Stromal cell of bone marrow (primary cell): ENCODE results near the gene ACER2.
"Not testable (repeated sequence)": the region's sequence is repeated elsewhere in the genome, so short reads cannot be mapped to it uniquely, and the experiment has no call there.

ENCODE experiments used
- DNase-seq: peaks from one replicate; pipeline ENCODE4 v3.0.0-alpha.2; 2012; ENCODE audit warnings: low read depth

ACER2 gene

GRCh38 chr9:19409401-19410194 lies 789 bp downstream of the ACER2 start:
- no peak for DNase-seq

GRCh38 chr9:19410195-19410503 lies 1.3 kb downstream of the ACER2 start:
- no peak for DNase-seq

- no peak for DNase-seq
These were observed 1.8 kb downstream of the ACER2 start for GRCh38 chr9:19410594-19410993.

- DNase-seq: no peak
These were observed 2.5 kb downstream of the ACER2 start for GRCh38 chr9:19411316-19411715.

- not testable (repeated sequence) for DNase-seq
These were observed 4.6 kb downstream of the ACER2 start for GRCh38 chr9:19413456-19413855.

- peak; percentile 67 for DNase-seq
These were observed 7.3 kb downstream of the ACER2 start for GRCh38 chr9:19416143-19416542.

- DNase-seq: no peak
These were observed 12.1 kb downstream of the ACER2 start for GRCh38 chr9:19420877-19421276.

GRCh38 chr9:19423163-19423562 lies 14.4 kb downstream of the ACER2 start:
- DNase-seq: no peak

GRCh38 chr9:19424176-19424779 lies 15.5 kb downstream of the ACER2 start:
- no peak for DNase-seq

GRCh38 chr9:19429595-19429994 lies 20.8 kb downstream of the ACER2 start:
- no peak for DNase-seq

- DNase-seq: no peak
These were observed 21.5 kb downstream of the ACER2 start for GRCh38 chr9:19430201-19430760.

GRCh38 chr9:19431361-19432171 lies 22.8 kb downstream of the ACER2 start:
- DNase-seq: no peak

GRCh38 chr9:19432473-19432872 lies 23.7 kb downstream of the ACER2 start:
- no peak for DNase-seq

- DNase-seq: not testable (repeated sequence)
These were observed 24.9 kb downstream of the ACER2 start for GRCh38 chr9:19433729-19434128.

GRCh38 chr9:19440376-19440775 lies 31.6 kb downstream of the ACER2 start:
- no peak for DNase-seq

GRCh38 chr9:19440823-19441580 lies 32.2 kb downstream of the ACER2 start:
- DNase-seq: no peak

GRCh38 chr9:19441730-19442129 lies 32.9 kb downstream of the ACER2 start:
- no peak for DNase-seq

GRCh38 chr9:19442240-19442639 lies 33.4 kb downstream of the ACER2 start:
- DNase-seq: no peak

- DNase-seq: no peak
These were observed 36.6 kb downstream of the ACER2 start for GRCh38 chr9:19445452-19445851.

GRCh38 chr9:19446361-19446861 lies 37.6 kb downstream of the ACER2 start:
- DNase-seq: no peak

- DNase-seq: no peak
These were observed 42.7 kb downstream of the ACER2 start for GRCh38 chr9:19451240-19452087.
